Occipital lobe (tissue), 2 donors: Measurements from ENCODE around the gene SUSD1. TPM values are rescaled to one million over a fixed set of nuclear protein-coding genes. Genes with fewer than 3 reads are reported as not detected.

Source experiments
- DNase-seq: peaks from one replicate; lab custom pipeline; 2025; lab: John Stamatoyannopoulos, UW
- total RNA-seq: library from RNA; depleted of rRNA; stranded (reverse); fragments of >200 nt; gene quantifications from one replicate; pipeline ENCODE4 v1.2.3, GENCODE V29; 2014

The SUSD1 gene
- total RNA-seq, 1 donor from 2014 or later: 44.1 TPM

DNA sequence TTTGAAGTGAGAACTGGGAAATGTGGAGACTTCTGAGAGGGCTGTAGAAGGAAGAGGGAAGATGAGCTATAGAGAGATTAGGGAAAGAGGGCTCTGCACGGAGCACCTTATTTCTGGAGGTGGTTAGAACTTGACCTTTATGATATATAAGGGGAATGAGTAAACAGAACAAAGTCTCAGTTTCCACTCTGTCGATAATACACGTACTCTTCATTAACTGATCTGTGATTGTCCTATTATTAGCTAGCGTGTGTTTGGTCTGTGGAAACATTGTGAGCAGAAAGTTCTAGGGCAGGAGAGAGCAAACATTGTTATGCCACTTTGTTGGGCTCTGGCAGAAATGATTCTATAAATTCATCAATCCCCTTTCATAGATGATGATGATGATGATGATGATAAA, 159.9 kb downstream of the SUSD1 start:
- no peak for DNase-seq

DNA sequence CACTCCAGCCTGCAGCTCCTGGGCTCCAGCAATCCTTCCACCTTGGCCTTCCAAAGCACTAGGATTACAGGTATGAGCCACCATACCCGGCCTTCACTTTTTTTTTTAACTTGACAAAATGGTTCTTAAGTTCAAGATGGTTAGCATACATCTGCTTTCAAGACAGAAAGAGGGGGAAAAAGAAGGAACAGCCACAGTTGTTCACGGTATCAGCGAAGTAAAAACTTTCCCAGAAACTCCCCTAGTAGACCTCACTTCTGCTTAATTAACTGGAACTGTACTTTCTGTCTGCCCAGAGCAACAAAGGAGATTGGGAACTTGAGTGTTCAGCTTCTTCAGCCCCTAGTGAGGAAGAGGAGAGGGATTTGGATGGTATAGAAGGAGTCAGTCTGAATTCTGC, 161.8 kb downstream of the SUSD1 start:
- DNase-seq: no peak

DNA sequence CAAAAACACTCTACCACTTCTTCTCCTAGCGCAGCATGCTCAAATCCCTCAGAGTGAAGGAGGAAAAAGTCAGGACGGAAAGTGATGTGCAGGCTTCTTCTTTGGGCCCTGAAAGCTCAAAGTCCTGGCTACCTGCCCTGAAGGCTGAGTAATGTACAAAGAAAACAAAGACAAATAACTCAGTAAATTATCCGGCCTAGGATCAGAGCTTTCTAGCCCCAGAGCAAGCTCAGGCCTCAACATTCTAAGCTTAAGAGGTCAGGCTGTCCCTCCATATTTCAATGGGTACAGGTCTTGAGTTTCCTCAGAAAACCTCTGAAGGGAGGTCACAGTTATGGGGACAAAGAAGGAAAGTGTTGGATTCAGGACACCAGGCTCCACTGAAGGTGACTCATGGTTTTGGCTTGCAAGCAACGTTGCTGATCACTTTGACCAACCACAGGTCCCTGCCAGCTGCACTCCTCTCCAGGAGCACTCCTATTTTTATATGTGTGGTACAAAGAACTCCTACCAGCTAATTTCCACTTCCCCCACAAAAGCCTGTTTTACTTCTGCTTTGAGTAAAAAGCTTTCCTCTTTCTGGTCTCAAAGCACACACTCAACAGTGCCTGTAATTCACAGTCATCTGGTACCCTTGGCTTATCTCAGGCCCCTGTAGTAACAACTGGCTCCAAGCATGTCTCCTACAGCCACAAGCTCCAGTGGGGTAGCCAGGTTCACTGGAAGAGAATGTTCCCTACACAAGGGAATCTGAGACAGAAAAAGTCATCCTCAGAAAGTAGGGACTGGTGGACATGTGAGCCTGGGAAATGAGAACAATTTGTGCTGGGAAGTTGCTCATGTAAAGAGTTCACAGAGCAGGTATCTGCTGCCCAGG, 162.8 kb downstream of the SUSD1 start:
- peak; percentile 73 for DNase-seq

DNA sequence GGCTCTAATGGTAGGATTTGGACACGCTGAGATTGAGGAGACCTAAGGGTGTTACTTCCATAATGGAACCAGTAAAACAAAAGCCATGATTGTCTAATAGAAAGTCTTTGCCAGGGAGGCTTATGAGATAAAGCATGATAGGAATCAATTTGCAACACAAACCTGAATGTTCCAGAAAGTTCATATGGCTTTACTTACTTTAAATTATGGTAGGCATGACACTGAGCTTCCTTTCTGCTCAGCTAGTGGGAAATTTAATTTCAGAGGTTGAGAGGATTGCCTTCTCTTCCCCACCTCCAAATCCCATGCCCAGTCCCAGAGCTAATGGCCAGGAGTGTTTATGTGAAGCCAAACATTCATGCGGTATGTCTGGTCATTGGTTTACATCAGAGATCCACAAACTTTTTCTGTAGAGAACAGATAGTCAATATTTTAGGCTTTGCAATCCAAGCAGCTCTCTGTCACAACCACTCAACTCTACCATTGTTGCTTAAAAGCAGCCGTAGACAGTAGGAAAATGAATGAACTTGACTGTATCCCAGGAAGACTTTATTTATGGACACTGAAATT, 164.0 kb downstream of the SUSD1 start:
- no peak for DNase-seq

DNA sequence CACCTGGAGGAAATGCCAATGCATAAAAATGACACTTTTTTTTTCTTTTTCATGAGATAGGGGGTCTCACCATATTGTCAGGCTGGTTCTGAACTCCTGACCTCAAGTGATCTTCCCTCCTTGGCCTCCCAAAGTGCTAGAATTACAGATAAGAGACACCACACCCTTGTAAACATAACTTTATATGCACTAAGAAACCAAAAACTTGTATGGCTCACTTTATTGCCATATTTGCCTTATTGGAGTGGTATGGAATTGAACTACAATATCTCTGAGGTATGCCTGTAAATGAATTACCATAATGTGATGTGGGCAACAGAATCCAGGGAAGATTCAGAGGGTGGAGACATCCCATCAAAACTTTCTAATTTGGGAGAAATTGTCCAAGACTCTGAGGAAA, 164.6 kb downstream of the SUSD1 start:
- DNase-seq: no peak

DNA sequence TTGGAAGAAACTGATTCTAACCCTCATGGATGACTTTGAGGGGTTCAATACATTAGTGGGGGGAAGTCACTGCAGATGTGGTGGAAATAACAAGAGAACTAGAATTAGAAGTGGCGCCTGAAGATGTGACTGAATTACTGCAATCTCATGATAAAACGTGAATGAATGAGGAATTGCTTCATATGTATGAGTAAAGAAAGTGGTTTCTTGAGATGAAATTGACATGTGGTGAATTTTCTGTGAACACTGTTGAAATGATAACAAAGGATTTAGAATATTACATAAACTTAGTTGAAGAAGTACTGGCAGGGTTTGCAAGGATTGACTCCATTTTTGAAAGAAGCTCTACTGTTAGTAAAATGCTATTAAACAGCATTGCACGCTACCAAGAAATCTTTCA, 165.4 kb downstream of the SUSD1 start:
- DNase-seq: no peak

DNA sequence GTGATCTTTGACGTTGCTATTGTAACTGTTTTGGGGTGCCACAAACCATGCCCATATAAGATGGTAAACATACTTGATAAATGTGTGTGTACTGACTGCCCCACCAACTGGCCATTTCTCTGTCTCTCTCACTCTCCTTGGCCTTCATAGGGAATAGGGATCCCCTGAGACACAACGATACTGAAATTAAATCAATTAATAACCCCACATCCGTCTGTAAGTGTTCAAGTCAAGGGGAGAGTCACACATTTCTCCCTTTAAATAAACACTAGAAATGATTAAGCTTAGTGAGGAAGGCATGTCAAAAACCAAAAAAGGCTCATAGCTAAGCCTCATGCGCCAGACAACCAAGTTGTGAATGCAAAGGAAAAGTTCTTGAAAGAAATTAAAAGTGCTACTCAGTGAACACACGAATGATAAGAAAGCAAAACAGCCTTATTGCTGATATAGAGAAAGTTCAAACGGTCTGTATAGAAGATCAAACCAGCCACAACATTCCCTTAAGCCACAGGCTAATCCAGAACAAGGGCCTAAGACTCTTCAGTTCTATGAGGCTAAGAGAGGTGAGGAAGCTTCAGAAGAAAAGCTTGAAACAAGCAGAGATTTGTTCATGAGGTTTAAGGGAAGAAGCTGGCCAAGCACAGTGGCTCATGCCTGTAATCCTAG, 167.4 kb downstream of the SUSD1 start:
- DNase-seq: no peak

DNA sequence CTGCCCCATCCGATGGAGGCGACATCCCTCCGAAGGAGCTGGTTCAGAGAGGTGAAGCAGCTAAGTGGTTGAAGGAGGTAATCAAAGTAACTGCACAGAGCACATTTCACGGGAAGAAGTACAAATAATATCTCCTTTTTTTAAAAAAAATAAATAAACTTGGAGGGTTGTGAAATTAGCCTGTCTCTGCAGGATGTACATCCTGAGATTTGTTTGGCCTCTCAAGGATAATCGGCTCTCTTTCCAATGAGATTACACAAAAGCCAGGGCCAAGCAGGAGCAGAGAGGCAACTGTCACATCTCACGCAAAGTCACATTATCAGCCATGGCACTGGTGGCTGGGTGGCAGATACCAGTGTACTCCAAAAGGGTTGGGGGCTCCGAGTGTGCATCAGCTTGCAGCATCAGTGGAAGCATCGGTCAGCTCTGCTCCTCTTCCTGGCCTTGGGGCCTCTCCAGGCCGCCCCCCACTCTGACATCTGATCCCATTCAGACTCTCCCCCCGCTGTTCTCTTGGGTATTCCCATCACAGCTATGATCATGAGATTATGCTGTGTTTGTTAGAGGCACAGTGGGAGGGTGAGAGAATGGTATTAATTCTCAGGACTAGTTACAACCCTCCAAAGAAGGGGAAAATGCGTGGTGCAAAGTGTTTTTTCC, 168.6 kb downstream of the SUSD1 start:
- DNase-seq: no peak

DNA sequence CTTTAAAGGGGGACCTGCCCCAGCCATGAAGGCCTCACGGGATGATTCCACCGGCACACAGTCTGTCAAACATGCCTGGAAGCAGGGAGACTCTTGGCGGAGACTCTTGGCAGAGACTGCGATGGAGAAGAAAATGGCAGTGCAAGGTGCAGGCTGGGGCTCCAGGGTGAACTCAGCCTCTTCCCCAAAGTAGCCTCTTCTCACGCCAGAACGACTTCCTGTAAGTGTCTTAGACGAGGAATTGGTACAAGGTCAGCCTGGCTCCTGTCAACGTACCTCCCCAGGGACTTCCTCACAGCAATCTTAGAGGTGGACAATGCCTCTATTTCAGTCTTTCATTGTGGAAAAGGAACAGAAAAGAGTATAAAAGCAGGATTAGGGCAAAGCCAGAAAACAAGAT, 169.2 kb downstream of the SUSD1 start:
- DNase-seq: no peak

DNA sequence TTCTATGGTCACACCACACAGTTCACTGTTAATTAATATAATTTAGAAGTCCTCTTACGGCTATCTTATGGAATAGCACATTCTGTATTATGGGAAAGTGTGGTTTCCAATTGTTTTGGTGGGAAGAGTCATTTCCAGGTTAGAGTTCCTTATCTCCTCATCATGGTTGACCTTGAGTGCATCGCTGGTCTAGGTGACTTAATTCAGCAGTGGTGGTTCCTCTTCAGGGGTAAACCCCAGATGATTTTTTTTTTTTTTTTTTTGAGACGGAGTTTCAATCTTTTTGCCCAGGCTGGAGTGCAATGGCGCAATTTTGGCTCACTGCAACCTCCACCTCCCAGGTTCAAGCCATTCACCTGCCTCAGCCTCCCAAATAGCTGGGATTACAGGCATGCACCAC, 171.6 kb downstream of the SUSD1 start:
- DNase-seq: no peak

DNA sequence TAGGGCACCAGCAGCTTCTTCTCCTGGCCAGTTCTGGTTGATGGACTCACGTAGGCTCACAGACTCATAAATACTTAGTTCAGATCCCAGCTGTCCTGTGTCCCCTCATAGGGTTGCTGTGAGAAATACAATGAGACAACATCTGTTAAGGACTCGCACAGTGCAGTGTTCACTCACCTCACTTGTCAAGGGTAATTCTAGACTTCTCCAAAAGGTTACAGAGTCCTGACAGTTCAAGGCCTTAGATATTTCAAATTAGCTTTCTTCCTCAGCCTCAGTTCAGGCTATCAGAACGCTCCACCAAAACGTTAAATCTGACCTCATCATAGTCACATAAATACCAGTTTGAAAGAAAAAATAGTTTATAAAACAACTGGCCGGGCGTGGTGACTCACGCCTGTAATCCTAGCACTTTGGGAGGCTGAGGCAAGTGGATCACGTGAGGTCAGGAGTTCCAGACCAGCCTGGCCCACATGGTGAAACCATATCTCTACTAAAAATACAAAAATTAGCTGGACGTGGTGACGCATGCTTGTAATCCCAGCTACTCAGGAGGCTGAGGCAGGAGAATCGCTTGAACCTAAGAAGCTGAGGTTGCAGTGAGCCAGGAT, 172.1 kb downstream of the SUSD1 start:
- no peak for DNase-seq

DNA sequence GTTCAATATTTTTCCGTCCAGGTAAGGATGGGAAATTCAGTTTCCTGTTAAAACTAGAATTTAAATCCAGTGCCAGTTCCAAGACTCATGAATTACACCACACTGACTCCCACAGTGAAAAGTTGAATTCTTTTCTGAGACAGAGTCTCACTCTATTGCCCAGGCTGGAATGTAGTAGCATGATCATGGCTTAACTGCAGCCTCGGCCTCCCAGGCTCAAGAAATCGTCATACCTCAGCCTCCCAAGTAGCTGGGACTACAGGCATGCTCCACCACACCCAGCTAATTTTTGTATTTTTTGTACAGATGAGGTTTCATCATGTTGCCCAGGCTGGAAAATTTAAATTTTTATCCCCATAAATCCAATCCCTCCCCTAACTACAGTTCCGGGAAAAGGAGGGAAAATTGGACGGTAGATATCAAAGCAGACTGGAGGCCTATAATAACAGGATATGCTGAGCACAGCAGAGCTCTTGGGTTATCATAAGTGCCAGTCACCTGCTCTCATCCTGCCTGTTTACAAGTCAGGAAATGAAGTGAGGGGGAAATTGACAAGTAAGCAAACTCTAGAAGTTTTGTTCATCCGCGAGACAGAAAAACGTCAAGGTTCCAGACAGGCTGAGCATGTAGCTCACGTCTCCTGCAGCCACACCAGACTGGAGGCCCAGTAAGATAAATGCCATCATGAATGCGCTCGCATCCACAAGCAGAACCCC, 172.8 kb downstream of the SUSD1 start:
- DNase-seq: no peak

DNA sequence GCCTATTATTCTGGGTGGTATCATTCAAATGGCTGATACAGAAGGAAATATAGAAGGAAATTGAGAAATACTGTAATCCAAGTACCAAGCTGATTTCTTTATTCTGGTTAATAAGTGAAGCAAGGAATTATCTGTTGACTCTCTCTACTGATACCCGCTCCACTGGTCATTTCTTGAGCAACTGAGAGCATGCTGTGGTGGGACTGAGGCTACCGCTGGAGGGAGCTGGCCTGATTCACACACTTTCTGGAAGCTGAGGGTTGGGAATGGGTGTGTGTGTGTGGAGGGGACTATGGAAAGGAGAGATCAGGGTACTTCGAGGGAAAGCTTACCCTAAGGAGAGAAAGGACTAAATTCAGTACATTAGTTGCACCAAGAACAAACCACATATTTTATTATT, 174.4 kb downstream of the SUSD1 start:
- no peak for DNase-seq

DNA sequence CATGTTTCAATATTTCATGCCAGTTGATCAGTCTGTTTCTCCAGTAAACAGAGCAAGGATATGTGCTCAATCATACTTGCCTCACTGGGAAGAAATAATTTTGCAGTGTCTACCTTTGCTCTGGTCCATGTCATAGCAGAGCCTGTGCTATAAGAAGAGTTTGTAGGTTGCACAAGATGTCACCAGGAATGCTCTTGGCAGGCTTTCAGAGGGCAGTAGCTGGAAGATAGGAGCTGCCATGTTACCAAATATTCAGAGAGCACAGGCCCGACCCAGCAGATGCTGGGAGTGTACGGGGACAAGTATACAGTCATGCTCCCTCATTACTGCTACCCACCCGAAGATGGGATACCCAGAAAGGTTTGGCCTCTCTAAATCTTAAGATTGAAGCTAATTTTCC, 175.8 kb downstream of the SUSD1 start:
- DNase-seq: no peak

DNA sequence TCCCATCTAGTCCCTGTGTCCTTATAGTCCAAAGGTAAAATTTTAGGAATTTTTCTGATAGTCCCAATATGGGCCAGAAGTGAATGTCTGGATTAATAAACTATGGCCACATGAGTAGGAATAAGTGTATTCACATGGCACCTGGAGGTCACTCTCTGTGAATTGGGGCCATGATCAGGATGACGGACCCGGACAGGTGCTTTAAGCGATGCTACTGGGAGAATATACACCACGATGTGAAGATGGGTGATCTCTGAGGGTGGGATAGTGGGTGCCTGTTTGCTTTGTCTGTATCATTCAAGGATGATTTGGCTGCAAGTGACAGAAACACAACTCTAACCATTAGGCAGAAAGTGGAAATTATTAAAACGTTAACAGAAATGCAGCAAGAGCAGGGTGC, 177.3 kb downstream of the SUSD1 start:
- DNase-seq: no peak

DNA sequence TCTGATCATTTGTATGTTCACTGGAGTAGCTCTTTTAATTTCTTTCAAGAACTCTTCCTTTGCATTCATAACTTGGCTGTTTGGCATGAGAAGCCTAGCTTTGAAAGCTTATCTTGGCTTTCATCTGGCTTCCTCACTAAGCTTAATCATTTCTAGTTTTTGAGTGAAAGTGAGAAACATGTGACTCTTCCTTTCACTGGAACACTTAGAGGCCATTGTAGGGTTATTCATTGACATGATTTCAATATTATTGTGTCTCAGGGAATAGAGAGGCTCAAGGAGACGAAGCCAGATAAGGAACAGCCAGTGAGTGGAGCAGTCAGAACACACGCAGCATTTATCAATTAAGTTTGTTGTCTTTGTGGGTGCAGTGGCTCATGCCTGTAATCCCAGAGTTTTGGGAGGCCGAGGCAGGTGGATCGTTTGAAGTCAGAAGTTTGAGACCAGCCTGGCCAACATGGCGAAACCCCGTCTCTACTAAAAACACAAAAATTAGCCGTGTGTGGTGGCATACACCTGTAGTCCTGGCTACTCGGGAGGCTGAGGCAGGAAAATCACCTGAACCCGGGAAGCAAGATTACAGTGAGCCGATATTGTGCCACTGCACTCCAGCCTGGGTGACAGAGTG, 180.2 kb downstream of the SUSD1 start:
- no peak for DNase-seq

DNA sequence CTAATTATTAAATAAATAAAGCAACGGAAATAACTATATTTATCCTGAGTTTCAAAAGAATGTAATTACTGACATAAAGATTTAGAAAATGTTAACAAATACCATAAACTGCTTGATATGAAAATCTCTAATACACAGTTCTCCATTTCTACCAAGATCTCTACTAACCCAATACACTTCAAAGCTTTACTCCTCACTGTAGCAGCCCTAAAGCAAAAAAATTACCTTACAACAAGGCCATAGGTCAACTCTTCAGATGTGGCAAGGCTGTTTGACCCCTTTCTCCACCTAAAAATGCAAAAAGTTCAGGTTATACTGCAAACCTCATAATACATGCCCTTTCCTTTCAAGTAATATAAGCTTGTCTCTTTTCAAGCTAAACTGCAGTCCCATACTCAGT, 181.8 kb downstream of the SUSD1 start:
- DNase-seq: no peak

DNA sequence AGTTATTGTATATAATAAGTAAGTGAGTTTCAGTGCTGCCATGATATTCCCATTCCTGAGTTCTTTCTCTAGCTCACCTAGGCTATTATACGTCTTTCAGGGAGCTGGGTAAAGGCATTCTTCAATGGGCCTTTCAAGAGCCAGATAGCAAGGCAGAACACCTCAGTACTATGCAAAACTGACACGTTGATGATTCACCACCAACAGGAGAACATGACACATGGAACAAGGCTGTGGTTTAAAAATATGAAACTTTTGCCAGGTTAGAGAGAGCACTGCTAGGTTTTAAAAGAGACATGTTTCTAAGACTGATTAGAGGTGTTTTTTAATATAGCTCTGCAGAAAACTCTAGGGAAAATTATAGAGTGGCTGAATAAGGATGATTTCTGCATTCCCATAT, 182.6 kb downstream of the SUSD1 start:
- no peak for DNase-seq

DNA sequence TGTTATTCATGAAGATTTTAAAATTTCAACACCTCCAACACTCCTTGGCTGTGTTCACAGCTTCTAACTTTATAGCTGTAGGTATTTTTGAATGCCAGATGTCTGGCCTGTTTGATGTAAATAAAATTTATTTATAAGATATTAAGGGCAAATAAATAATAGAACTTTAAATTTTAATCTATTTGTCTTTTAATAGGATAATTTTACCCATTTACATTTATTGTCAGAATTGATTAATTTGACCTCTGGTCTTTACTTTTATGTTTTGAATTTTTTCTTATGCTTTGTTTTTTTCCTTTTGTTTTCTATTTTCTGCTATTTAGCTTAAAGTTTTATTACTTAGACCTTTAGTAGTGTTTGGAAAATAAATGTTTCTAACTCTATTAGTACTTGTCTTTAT, 183.9 kb downstream of the SUSD1 start:
- no peak for DNase-seq
